ENCODE results near the gene SYT15.
"Not testable (repeated sequence)": the region's sequence is repeated elsewhere in the genome, so short reads cannot be mapped to it uniquely, and the experiment has no call there.

Gene SYT15

DNA sequence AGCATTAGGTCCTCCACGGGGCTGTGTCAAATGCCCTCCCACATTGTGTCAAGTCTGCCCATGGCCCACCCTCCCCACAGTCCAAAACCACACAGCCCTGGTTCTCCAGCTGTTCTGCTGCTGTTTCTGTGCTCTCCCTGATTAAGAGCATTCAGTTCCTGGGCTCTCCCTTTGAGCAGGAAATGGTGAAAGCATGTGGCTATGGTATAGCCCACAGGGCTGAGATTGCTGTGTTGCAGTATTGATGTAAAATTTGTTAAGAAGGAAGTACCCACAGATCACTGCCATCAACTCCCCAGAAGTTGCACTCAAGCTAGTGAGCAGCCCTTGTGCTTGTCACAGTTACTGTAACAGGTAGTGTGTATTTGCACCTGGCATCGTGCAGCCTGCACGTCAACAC is 9.3 kb downstream of the SYT15 start:
- H3K4me2 ChIP-seq (ENCODE audit: low read length); H3K27ac ChIP-seq (ENCODE audit: low read depth, low read length); H3K9ac ChIP-seq (ENCODE audit: low read length); H2BK5ac ChIP-seq (ENCODE audit: low read length); H3K4me3 ChIP-seq (ENCODE audit: low read length); H2AK5ac ChIP-seq (ENCODE audit: low read length); H3K79me2 ChIP-seq (ENCODE audit: control insufficient read depth, insufficient read depth, low read length); H3K23ac ChIP-seq (ENCODE audit: low read length); H3K4ac ChIP-seq (ENCODE audit: low read depth, low read length); DNase-seq; H3K18ac ChIP-seq (ENCODE audit: low read length); H2BK15ac ChIP-seq (replicated peaks; ENCODE audit: low read depth); H4K5ac ChIP-seq (ENCODE audit: low read length); H3K4me1 ChIP-seq (ENCODE audit: control insufficient read depth, low read depth, low read length); H2BK120ac ChIP-seq (ENCODE audit: low read depth, low read length); H3K36me3 ChIP-seq (ENCODE audit: control insufficient read depth, insufficient read depth, low read length); H4K8ac ChIP-seq (ENCODE audit: low read depth, low read length); H3K79me1 ChIP-seq (ENCODE audit: low read length); H3K27me3 ChIP-seq (ENCODE audit: insufficient read depth, low read length, poor library complexity); H3K56ac ChIP-seq (ENCODE audit: low read length): not testable (repeated sequence)
- WGBS (ENCODE audit: extremely low coverage, insufficient coverage, low lambda C conversion rate): no CpG with 5 or more reads among the region's 3 CpGs

- H3K79me1 ChIP-seq (ENCODE audit: low read length); H3K9ac ChIP-seq (ENCODE audit: low read length); H3K36me3 ChIP-seq (ENCODE audit: control insufficient read depth, insufficient read depth, low read length); H2AK5ac ChIP-seq (ENCODE audit: low read length); H3K18ac ChIP-seq (ENCODE audit: low read length); H2BK5ac ChIP-seq (ENCODE audit: low read length); H3K4ac ChIP-seq (ENCODE audit: low read depth, low read length); H3K79me2 ChIP-seq (ENCODE audit: control insufficient read depth, insufficient read depth, low read length); H4K5ac ChIP-seq (ENCODE audit: low read length); H4K8ac ChIP-seq (ENCODE audit: low read depth, low read length); H3K27me3 ChIP-seq (ENCODE audit: insufficient read depth, low read length, poor library complexity); H3K4me2 ChIP-seq (ENCODE audit: low read length); H3K4me3 ChIP-seq (ENCODE audit: low read length); H2BK15ac ChIP-seq (replicated peaks; ENCODE audit: low read depth); H2BK120ac ChIP-seq (ENCODE audit: low read depth, low read length); DNase-seq; H3K23ac ChIP-seq (ENCODE audit: low read length); H3K27ac ChIP-seq (ENCODE audit: low read depth, low read length); H3K56ac ChIP-seq (ENCODE audit: low read length); H3K4me1 ChIP-seq (ENCODE audit: control insufficient read depth, low read depth, low read length): not testable (repeated sequence)
- no CpG with 5 or more reads among the region's 3 CpGs for WGBS (ENCODE audit: extremely low coverage, insufficient coverage, low lambda C conversion rate)
Observed at GRCh38 chr10:46589589-46589988, 10.7 kb downstream of the SYT15 start.

DNA sequence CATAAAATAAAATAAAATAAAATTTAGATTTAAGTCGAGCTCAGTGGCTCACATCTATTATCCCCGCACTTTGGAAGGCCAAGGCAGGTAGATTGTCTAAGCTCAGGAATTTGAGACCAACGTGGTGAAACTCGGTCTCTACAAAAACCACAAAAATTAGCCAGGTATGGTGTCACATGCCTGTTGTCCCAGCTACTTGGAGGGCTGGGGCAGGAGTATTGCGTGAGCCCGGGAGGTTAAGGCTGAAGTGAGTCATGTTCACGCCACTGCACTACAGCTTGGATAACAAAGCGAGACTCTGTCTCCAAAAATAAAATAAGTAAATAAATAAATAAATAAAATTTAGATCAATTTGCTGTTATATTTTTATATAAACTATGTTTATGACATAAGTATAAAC is 12.1 kb downstream of the SYT15 start:
- no CpG with 5 or more reads among the region's 8 CpGs for WGBS (ENCODE audit: extremely low coverage, insufficient coverage, low lambda C conversion rate)

GRCh38 chr10:46593307-46593706 is 14.4 kb downstream of the SYT15 start:
- not testable (repeated sequence) for H3K4me1 ChIP-seq (ENCODE audit: control insufficient read depth, low read depth, low read length); H3K18ac ChIP-seq (ENCODE audit: low read length); H3K9ac ChIP-seq (ENCODE audit: low read length); H3K36me3 ChIP-seq (ENCODE audit: control insufficient read depth, insufficient read depth, low read length); H2BK5ac ChIP-seq (ENCODE audit: low read length); H3K27ac ChIP-seq (ENCODE audit: low read depth, low read length); H3K27me3 ChIP-seq (ENCODE audit: insufficient read depth, low read length, poor library complexity); H3K79me1 ChIP-seq (ENCODE audit: low read length); DNase-seq; H4K5ac ChIP-seq (ENCODE audit: low read length); H2AK5ac ChIP-seq (ENCODE audit: low read length); H3K4ac ChIP-seq (ENCODE audit: low read depth, low read length); H2BK15ac ChIP-seq (replicated peaks; ENCODE audit: low read depth); H3K4me3 ChIP-seq (ENCODE audit: low read length); H4K8ac ChIP-seq (ENCODE audit: low read depth, low read length); H3K79me2 ChIP-seq (ENCODE audit: control insufficient read depth, insufficient read depth, low read length); H3K4me2 ChIP-seq (ENCODE audit: low read length); H3K56ac ChIP-seq (ENCODE audit: low read length); H2BK120ac ChIP-seq (ENCODE audit: low read depth, low read length); H3K23ac ChIP-seq (ENCODE audit: low read length)
- WGBS (ENCODE audit: extremely low coverage, insufficient coverage, low lambda C conversion rate): no CpG with 5 or more reads among the region's 13 CpGs

More for the DNA sequence above, 12.1 kb downstream of the SYT15 start:
- not testable (repeated sequence) for H3K4me1 ChIP-seq (ENCODE audit: control insufficient read depth, low read depth, low read length); H4K8ac ChIP-seq (ENCODE audit: low read depth, low read length); H3K79me2 ChIP-seq (ENCODE audit: control insufficient read depth, insufficient read depth, low read length); H3K9ac ChIP-seq (ENCODE audit: low read length); H3K4ac ChIP-seq (ENCODE audit: low read depth, low read length); H2BK5ac ChIP-seq (ENCODE audit: low read length); H3K18ac ChIP-seq (ENCODE audit: low read length); H3K27me3 ChIP-seq (ENCODE audit: insufficient read depth, low read length, poor library complexity); H4K5ac ChIP-seq (ENCODE audit: low read length); H2AK5ac ChIP-seq (ENCODE audit: low read length); H2BK120ac ChIP-seq (ENCODE audit: low read depth, low read length); H3K36me3 ChIP-seq (ENCODE audit: control insufficient read depth, insufficient read depth, low read length); H2BK15ac ChIP-seq (replicated peaks; ENCODE audit: low read depth); H3K23ac ChIP-seq (ENCODE audit: low read length); H3K27ac ChIP-seq (ENCODE audit: low read depth, low read length); DNase-seq; H3K79me1 ChIP-seq (ENCODE audit: low read length); H3K4me3 ChIP-seq (ENCODE audit: low read length); H3K56ac ChIP-seq (ENCODE audit: low read length); H3K4me2 ChIP-seq (ENCODE audit: low read length)

- H3K79me1 ChIP-seq (ENCODE audit: low read length); H4K5ac ChIP-seq (ENCODE audit: low read length); H2BK5ac ChIP-seq (ENCODE audit: low read length); H3K4ac ChIP-seq (ENCODE audit: low read depth, low read length); H2AK5ac ChIP-seq (ENCODE audit: low read length); H3K4me3 ChIP-seq (ENCODE audit: low read length); H3K9ac ChIP-seq (ENCODE audit: low read length); H3K18ac ChIP-seq (ENCODE audit: low read length); H3K27ac ChIP-seq (ENCODE audit: low read depth, low read length); H3K23ac ChIP-seq (ENCODE audit: low read length); DNase-seq; H3K4me2 ChIP-seq (ENCODE audit: low read length); H3K4me1 ChIP-seq (ENCODE audit: control insufficient read depth, low read depth, low read length); H3K79me2 ChIP-seq (ENCODE audit: control insufficient read depth, insufficient read depth, low read length); H2BK120ac ChIP-seq (ENCODE audit: low read depth, low read length); H3K56ac ChIP-seq (ENCODE audit: low read length); H2BK15ac ChIP-seq (replicated peaks; ENCODE audit: low read depth); H3K36me3 ChIP-seq (ENCODE audit: control insufficient read depth, insufficient read depth, low read length); H4K8ac ChIP-seq (ENCODE audit: low read depth, low read length); H3K27me3 ChIP-seq (ENCODE audit: insufficient read depth, low read length, poor library complexity): not testable (repeated sequence)
- WGBS (ENCODE audit: extremely low coverage, insufficient coverage, low lambda C conversion rate): no CpG with 5 or more reads among the region's 6 CpGs
Observed at GRCh38 chr10:46594453-46595063, 15.6 kb downstream of the SYT15 start.

GRCh38 chr10:46596570-46596969 is 17.6 kb downstream of the SYT15 start:
- not testable (repeated sequence) for H3K4me3 ChIP-seq (ENCODE audit: low read length); H3K27ac ChIP-seq (ENCODE audit: low read depth, low read length); H2BK5ac ChIP-seq (ENCODE audit: low read length); H3K9ac ChIP-seq (ENCODE audit: low read length); H3K23ac ChIP-seq (ENCODE audit: low read length); H3K4me2 ChIP-seq (ENCODE audit: low read length); DNase-seq; H2BK120ac ChIP-seq (ENCODE audit: low read depth, low read length); H3K27me3 ChIP-seq (ENCODE audit: insufficient read depth, low read length, poor library complexity); H3K18ac ChIP-seq (ENCODE audit: low read length); H3K79me1 ChIP-seq (ENCODE audit: low read length); H3K36me3 ChIP-seq (ENCODE audit: control insufficient read depth, insufficient read depth, low read length); H4K8ac ChIP-seq (ENCODE audit: low read depth, low read length); H3K56ac ChIP-seq (ENCODE audit: low read length); H2AK5ac ChIP-seq (ENCODE audit: low read length); H4K5ac ChIP-seq (ENCODE audit: low read length); H3K79me2 ChIP-seq (ENCODE audit: control insufficient read depth, insufficient read depth, low read length); H3K4ac ChIP-seq (ENCODE audit: low read depth, low read length); H3K4me1 ChIP-seq (ENCODE audit: control insufficient read depth, low read depth, low read length); H2BK15ac ChIP-seq (replicated peaks; ENCODE audit: low read depth)
- no CpG with 5 or more reads among the region's 4 CpGs for WGBS (ENCODE audit: extremely low coverage, insufficient coverage, low lambda C conversion rate)
